Midbrain (tissue), 1 donor: ENCODE results near the gene AK5.

Experiments
- DNase-seq: peaks from one replicate; lab custom pipeline; 2025; lab: John Stamatoyannopoulos, UW

AK5 gene

DNA sequence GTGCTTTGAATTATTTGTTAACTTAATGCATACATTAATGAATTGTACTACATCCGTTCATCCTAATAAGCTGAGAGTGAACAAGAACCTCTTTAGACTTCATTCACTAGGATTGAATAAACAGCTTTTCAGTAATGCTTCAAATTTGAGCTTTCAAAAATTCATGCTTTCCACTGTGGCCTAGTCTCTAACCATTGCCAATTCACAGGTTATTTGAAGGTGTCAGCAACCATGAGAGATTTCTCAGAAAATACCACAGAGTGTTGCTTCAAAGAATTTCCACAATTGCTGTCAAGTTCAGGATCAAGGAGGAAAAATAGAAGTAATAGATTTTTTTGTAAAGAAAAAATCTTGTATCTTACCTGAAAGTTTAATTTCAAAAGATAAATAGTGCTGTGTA is 72.7 kb downstream of the AK5 start:
- DNase-seq: no peak

DNA sequence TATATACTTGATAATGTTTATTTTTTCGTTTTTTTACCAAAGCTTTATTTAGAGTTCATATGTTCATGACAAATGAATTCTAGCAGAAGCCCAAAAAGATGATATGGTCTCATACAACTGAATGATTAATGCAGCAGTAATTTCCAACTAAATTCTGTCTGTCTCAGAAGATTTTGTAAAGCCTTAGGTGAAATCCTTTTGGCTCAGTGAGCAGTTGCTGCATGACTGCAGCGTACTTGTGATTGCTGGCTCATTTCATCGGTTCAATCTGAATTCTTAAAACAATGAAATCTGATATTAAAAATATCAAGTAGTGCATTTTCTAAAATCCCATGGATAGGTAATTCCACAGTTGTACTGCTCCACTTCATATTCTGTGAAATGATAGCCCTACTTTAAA is 73.2 kb downstream of the AK5 start:
- DNase-seq: no peak

DNA sequence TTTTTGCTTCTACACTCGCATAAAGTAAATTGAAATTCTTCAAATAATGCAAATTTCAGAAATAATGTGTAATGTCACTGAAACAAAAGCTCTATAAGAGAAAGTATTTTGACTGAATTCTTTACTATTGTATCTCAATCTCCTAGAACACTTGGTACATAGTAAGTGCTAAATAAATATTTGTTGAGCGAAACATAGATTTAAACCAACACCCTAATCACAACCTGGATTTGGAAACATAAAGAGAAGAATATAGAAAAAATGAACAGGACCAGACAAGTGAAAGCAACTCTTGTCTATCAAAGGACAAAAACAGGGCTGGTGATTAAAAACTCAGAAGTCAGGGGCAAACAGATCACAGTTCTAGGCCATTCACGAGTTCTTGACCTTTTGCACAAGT is 74.3 kb downstream of the AK5 start:
- no peak for DNase-seq

DNA sequence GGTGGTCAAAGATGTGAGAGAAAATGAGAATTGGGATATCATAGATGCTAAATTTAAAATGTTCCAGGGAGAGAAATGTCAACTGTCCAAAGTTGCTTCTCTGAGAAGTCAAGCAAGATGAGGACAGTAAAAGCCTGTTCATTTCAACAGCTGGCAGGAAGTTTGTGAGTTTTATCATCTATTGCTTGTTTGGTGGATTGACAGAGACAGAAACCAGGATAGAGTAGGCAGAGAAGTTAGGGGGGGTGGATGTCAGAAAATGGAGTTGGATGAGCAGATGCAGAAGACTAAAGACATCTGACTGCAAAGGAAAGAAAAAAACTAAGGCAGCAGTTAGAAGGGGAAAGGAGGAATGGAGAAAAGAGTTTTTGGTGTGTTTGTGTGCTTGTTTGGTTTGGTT is 78.4 kb downstream of the AK5 start:
- no peak for DNase-seq

DNA sequence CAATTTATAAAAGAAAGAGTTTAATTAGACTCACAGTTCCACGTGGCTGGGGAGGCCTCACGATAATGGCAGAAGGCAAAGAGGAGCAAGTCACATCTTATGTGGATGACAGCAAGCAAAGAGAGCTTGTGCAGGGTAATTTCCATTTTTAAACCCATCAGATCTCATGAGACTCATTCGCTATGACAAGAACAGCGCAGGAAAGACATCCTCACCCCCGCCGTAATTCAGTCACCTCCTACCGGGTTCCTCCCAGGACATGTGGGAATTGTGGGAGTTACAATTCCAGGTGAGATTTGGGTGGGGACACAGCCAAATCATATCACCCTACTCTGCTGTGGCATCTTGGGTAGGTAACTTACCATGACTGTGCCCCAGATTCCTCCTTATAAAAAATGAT is 79.8 kb downstream of the AK5 start:
- no peak for DNase-seq

DNA sequence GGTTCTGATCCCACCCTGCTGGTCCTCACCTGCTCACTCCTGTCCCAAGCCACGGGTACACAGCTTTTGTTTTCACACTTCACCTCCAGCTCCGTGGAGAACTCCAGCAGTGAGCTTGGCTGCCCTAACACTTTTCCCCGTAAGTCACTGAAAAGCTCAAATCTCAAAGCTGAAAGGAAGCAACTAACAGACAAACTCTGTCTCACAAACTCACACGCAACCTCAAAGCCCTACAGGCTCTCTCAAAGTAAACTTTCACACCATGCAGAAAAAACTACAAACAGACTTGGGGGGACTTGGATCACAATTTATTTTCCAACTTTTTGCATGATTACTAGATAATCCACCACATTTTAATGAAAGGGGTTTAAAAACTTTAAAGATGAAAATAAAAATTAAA is 88.3 kb downstream of the AK5 start:
- peak; percentile 19 for DNase-seq

DNA sequence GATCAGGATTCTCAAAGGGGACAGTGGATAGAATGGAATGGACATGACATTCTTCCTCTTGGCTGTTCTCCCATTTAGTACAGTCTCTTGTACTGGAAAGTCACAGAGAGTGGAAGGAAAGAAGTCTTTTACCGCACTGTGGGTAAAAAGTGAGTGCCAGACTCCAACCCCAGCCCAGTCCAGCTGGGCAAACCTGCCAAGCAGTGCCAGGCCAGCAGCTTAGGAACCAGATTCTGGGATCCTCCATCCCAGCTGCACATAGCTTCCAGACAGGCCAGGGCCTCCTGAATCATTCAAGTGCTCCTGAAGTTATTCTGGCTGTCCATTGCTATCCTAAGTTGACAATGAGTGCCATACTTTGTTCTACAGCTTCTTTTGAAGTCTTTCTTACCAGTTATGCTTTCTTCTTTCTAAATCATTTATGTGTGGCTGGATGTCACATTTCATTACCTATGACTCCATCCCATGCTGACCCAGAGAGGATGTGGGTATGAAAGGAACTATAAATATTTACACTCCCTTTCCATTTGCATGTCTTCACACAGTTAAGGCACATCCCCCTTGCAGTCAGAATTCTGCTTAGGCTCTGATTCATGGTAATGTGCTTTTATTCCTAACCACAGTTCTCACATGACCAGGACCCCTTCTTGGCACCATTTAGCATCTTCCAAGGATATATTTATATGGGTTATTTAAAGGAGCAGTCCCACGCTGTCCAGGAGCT is 88.9 kb downstream of the AK5 start:
- no peak for DNase-seq

DNA sequence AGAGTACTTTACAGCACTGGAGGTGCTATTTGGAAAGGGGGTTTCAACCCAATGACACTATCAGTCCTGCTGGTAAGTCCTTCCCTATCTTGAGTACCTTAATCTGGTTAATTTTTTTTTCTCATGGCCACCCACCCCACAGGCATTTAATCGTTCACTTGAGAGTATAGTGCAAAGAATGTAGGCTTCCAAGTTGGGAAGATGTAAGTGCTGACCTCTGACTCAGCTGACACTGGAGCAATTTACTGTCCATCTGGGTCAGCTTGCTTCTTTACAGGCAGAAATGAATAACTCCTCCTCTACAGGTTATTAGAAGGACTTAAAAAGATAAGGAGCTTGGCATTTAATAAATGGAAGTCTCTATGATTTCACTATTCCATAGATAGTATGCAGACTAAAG is 89.6 kb downstream of the AK5 start:
- no peak for DNase-seq

DNA sequence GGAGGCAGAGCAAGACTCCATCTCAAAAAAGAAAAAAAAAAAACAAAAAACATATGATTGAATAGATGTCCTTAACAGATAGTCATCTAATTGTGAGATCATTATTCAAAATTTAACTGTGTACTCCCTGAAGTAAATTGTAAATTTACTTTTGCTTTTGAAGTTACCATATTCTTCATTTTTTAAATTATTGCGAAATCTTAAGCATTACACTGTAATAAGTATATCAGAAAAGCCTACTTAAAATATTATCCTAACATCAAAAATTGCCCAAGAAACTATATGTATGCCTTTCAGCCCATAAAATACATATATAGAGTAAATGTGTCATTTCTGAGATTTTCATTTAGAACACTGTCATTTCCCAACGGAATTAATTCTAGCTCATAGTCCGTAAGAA is 91.9 kb downstream of the AK5 start:
- DNase-seq: no peak

DNA sequence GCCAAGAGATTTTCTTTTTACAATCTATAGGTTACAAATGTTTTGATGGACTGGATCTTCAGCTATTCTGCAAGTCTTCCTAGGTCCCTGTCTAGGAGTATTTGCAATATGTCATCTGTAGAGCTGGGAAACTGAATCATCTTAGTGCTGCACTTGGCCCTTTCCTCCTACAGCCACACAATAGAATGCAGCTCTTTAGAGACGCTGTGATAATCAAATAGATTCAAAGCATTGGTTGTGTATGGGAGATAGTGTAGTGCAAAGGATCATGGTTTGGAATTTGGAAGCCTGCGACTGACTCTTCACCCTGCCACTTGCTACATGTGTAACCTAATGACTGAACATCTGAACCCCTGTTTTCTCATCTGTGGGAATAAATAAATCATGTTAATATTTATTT is 93.7 kb downstream of the AK5 start:
- DNase-seq: no peak

DNA sequence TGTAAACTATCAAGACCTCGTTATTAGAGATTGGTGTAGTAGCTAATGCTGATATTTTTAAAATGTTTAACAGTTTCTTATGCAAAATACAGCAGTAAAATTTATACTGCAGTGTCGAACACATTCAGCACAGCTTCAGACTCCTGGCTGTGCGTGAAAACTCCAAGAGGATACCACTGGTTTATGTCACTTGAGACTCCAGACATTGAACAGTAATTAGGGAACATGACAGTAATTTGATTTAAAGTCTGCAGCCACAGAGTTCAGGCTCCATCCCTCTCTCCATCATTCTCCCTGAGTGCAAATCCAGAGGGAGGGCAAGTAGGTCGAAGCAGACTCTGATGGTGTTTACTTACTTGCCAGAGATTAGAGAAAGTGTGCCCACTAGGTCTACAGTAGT is 94.2 kb downstream of the AK5 start:
- no peak for DNase-seq

DNA sequence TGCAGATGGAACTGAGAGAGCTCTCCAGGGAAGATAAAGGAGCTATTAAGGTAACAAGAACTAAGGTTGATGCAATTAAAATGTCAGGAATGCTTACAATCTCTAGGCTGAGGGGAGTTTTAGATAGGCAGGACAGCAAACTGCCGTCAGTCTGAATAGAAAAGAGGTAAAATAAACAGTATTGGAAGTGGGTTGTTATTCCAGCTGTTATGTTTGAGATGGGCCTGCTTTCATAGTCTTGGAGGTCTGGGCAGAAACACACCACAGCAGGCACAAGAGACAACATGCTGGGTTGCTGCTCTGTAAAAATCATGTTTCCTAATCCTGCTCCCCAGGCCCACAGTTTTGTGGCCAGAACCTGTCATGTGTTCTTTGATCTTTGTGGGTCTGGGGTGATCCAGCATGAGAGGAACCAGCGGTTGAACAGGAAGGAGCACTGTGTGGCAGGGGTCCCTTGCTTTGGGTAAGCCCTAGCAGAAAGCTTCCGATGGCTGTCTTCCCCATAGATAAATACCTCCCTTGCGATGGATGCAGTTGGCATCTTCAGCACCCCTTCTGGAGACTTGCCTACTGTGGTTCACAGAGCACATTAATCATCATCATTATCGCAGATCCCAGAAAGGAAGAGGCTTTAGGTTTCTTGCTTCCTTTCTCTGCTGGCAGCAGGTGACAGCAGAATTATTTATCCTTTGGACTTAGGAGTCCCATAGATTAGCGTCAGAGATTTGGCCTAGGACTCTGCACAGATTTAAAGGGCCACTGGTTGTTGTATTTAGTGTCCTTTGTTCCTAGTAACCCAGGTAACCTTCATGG is 97.1 kb downstream of the AK5 start:
- no peak for DNase-seq

DNA sequence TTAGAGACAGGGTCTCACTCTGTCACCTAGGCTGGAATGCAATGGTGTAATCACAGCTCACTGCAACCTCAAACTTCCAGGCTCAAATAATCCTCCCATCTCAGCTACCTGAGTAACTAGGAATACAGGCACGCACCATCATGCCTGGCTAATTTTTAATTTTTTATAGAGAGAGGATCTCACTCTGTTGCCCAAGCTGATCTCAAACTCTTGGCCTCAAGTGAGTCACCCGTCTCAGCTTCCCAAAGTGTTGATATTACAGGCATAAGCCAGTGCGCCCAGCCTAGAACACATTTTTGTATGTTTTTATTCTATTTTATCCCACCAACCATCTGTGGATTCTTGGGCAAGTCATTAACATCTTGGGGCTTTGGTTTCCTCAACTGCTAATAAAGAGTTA is 100.5 kb downstream of the AK5 start:
- DNase-seq: no peak

DNA sequence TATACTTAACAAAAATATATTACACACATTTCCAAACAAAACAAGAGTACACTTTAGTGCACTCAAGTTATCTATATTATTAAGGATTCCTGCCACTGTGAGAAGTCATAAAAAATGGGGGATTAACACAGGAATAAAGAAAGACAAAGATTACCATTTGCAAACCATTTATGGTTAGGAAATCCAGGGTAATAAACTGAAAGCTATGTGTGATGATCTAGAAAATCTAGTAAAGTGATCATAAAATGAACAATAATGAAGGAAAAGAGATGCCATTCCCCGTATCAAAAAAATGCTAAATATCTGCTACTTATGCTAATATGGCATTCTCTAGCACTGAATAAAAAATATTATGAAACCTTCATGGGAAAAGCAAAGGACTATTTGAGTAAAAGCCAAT is 101.4 kb downstream of the AK5 start:
- DNase-seq: no peak

DNA sequence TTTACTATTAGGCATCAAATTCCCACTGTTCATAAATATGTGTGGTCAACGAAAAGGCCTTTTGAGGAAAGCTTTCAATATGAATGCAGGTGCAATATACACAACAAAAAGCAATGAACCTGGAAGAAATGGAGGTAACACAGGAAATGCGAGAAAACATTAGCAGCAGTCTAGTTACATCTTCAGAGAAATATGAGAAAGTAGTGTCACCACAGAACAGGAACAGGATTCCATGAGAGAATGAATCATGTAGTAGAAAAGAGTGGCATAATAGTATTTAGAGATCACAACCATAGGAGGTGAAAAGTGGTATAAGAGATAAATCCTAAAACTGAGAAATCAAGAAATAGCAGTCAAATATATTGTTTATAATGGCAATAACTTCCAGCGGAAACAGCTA is 103.7 kb downstream of the AK5 start:
- no peak for DNase-seq

DNA sequence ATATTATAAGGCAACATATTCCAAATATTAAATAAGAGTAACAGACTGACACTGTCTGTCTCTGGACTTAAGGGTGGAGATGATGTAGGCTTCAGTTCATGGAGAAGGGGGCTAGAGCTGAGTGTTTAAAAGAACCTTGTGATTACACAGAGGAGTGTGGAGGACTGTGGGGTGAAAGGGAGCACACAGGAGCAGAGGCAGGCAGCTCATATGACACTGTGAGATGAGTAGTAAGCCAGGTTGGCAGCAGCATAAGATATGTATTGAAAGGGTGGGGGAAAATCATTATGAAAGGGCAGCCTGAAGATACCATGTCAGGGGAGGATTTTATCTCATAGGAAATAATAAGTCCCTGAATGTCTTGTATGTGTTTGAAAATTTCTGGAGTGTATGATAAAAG is 104.5 kb downstream of the AK5 start:
- no peak for DNase-seq

DNA sequence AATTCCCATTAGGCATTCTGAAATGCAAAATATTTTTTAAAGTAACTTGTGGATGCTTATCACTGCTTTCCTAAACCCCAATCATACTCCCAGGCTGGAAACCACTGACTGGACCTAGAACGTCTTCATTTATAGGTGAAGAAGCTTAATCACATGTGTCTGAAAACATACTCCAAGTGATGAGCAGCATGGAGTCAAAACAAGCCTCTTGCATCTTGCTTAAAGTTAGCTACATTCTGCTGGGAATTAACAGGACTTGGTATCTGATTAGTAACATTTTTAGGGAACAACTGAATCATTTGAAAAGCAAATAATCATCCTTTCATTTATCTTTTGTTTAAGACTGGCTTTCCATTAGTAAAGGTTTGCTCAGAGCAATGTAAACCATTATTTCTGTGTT is 105.7 kb downstream of the AK5 start:
- no peak for DNase-seq

DNA sequence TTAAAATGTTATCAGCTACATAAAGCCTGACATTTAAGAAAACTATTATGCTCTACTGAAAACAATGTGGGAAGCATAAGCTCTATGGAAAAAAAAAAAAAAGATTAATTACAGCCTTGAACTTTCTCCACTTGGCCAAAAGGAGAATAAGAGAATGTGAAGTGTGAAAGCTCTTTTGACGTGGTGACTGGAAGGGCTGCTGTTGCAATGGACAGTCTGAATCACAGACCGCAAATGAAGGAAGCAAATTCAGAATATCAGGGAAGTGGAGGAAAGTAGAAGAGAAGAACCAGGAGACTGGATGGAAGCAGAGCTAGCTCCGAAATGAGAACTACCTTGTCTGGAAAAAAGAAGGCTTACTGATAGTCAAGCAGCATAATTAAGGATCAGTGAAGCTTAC is 106.8 kb downstream of the AK5 start:
- DNase-seq: no peak

DNA sequence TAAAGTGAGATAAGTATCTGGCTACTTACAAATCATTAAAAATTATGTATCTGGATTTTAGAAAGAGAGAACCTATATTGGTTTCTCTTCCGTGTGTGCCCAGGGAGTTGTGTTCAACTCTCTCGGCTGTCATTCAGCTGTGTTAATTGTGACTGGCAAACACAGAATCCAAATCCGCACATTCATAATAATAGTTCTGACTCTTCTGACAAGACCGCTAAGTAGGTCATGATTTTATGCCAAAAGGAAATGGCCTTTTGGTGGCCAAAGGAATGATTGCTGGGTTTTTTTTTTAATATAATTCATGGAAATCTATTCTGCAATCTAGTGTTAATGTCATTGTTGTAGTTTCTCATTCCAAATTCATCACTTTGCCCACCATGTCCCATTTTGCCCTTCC is 110.7 kb downstream of the AK5 start:
- no peak for DNase-seq

DNA sequence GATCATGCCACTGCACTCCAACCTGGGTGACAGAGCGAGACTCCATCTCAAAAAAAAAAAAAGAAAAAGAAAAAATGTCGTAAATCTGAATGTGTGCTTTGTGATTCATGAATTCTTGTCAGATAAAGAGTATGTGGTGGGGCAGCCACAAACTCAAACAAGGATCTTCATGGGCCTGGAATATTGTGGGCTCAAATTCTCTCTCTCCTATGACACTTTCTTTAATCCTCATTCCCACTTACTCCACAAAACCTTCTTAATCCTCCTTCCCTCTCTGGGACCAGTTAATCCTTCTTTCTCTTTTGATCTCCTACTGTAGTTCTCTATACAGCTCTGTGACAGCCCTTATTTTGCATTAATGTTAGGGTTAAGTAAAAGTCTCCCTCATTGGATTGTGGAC is 112.3 kb downstream of the AK5 start:
- DNase-seq: no peak

DNA sequence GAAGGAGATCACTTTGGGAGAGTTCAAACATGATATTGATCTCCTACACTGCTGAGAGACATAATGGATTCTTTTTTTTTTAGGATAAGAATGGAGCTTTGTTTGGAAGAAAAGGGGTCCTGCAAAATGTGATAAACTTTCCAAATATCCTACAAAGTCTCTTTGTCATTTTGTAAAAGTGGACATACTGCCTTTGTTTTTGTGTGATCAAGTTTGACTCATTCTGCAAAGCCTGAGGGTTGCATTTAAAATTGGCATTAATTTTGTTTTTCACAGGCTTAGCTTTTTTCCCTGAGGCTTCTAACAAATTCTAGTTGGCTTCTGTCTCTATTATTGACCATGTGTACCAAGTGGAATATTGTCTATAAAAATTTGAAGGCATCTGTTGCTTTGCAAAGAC is 113.2 kb downstream of the AK5 start:
- DNase-seq: peak; percentile 66

DNA sequence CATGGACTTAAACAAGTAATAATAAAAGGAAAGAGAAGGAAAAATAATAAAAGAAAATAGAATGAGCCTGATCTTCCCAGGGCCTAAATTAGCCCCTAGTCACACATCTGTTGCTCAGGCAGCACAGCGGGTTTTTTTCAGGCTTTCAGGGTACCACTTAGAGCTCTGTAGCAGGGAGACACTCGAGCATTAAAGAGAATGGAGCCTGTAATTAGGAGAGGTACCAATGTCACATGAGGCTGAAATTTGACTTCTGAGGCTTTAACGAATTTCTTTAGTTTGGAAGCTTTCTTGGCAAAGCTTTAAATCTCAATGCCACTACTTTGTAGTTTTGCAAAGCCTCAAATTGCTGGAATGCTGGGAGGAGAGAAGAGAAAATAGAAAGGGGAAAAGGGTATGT is 116.3 kb downstream of the AK5 start:
- no peak for DNase-seq

DNA sequence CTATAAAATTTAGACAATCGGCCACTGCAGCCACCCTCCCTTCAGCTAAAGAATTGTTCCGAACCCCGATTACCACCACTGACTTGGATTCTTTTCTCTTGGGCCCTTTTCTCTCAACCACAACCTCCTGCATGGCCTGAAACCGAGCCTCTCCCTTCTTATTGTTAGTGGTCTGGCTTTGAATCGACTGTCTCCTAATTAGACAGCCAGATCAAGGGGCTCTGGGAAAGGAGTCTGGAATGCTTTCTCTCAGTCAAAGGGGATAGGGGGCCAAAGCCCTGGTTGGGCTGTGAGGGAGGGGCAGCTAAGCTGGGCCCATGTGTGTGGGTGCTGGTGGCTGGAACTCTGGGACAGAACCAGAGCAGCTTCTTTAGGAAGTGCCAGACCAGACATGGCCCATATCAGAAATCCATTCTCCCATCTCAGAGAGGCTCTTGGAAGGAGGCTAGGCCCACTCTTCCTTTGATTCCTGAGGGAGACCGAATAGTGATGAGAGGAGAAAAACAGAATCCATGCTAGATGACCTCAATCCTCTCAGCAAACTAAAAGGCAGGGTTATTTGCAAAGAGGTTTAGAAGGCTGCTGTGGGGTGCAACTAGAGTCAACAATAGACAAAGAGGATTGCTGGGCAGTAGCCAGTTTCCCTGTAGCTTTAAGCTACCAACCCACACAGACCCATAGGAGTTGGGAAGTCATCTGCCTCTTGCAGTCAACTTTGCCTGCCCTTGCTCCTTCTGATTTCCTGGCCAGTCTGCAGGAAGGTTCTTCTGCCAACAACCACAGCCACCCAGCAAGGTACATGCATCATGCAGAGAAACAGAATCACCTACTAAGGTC is 117.6 kb downstream of the AK5 start:
- peak; percentile 73 for DNase-seq
